CD14-positive monocyte (primary cell): Measurements from ENCODE around the gene TPGS1. TPM values are rescaled to one million over a fixed set of nuclear protein-coding genes. Genes with fewer than 3 reads are reported as not detected.
A peak's percentile ranks its signal among the peaks of the same experiment; 100 is the strongest.

Experiments
- DNase-seq, 3 donors: peaks; one replicate each; pipeline ENCODE4 v3.0.0-alpha.2; 2011 to 2022
- H2AFZ ChIP-seq: 2 replicates; pipeline ENCODE4 v1.6.0; 2012; ENCODE audit warnings: mild to moderate bottlenecking, low read depth, low read length, inconsistent platforms; ENCODE audit not compliant: insufficient read depth, poor library complexity, severe bottlenecking
- H3K27ac ChIP-seq, 2 donors: 1 replicate in 1 of 2; 2 replicates in 1 of 2; pipeline ENCODE4 v1.5.1; 2012 to 2013; ENCODE audit warnings: low read length in 2 of 2, control low read depth in 1 of 2, inconsistent platforms in 1 of 2, low read depth in 1 of 2, mild to moderate bottlenecking in 1 of 2
- H3K27me3 ChIP-seq, 2 donors: one replicate each; pipeline versions ENCODE4 v1.6.0 to v1.6.1; 2011 to 2013; ENCODE audit warnings: low read length in 2 of 2; ENCODE audit not compliant: control insufficient read depth in 2 of 2, insufficient read depth in 2 of 2
- H3K36me3 ChIP-seq, 2 donors: replicated peaks in 1 of 2; 1 replicate in 1 of 2; 2 replicates in 1 of 2; pipeline versions ENCODE4 v1.5.1 to v1.6.1; 2012 to 2013; ENCODE audit warnings: low read length in 2 of 2, control low read depth in 1 of 2, inconsistent platforms in 1 of 2, mild to moderate bottlenecking in 1 of 2; ENCODE audit not compliant: insufficient read depth in 2 of 2, control insufficient read depth in 1 of 2
- H3K4me1 ChIP-seq, 2 donors: 1 replicate in 1 of 2; 2 replicates in 1 of 2; pipeline versions ENCODE4 v1.5.1 to v1.6.1; 2012 to 2013; ENCODE audit warnings: low read length in 2 of 2, control low read depth in 1 of 2, inconsistent platforms in 1 of 2, mild to moderate bottlenecking in 1 of 2, moderate library complexity in 1 of 2; ENCODE audit not compliant: insufficient read depth in 2 of 2, control insufficient read depth in 1 of 2
- H3K4me2 ChIP-seq: replicated peaks from 2 replicates; pipeline ENCODE3; 2012; ENCODE audit warnings: low read length, moderate library complexity, mild to moderate bottlenecking; ENCODE audit not compliant: poor library complexity, severe bottlenecking; ENCODE audit errors: extremely low read depth
- H3K4me3 ChIP-seq, 3 experiments: fragments of 200-600 bp in 1 of 3; sonication (generic) in 1 of 3; replicated peaks in 1 of 3; 1 replicate in 2 of 3; 2 replicates in 1 of 3; pipeline ENCODE4 v1.5.1; 2011 to 2013; ENCODE audit warnings: low read length in 3 of 3, mild to moderate bottlenecking in 3 of 3, control low read depth in 2 of 3, low read depth in 2 of 3, inconsistent platforms in 1 of 3, moderate library complexity in 1 of 3
- H3K79me2 ChIP-seq: 2 replicates; pipeline ENCODE4 v1.6.0; 2012; ENCODE audit warnings: mild to moderate bottlenecking, control low read depth, inconsistent platforms, low read length, moderate library complexity; ENCODE audit not compliant: insufficient read depth
- H3K9ac ChIP-seq: 2 replicates; pipeline ENCODE4 v1.6.0; 2017; ENCODE audit warnings: low read length, mild to moderate bottlenecking; ENCODE audit not compliant: insufficient read depth, poor library complexity, severe bottlenecking
- H3K9me3 ChIP-seq, 2 donors: replicated peaks in 1 of 2; 1 replicate in 1 of 2; 2 replicates in 1 of 2; pipeline versions ENCODE4 v1.5.1 to v1.6.1; 2012 to 2013; ENCODE audit warnings: low read length in 2 of 2, control low read depth in 1 of 2; ENCODE audit not compliant: control insufficient read depth in 1 of 2, insufficient read depth in 1 of 2
- H4K20me1 ChIP-seq: 2 replicates; pipeline ENCODE4 v1.6.0; 2012; ENCODE audit warnings: mild to moderate bottlenecking, low read length, control low read depth, moderate library complexity; ENCODE audit not compliant: insufficient read depth
- H3K27ac Mint-ChIP-seq, 7 donors: one replicate each; pipeline ENCODE4 v1.8.0; 2020; ENCODE audit warnings: mild to moderate bottlenecking in 7 of 7, mixed read lengths in 7 of 7, moderate library complexity in 6 of 7, inconsistent platforms in 2 of 7
- H3K27me3 Mint-ChIP-seq, 3 donors: one replicate each; pipeline ENCODE4 v1.8.0; 2021 to 2022; ENCODE audit warnings: low read depth in 3 of 3, mild to moderate bottlenecking in 3 of 3, mixed read lengths in 3 of 3, moderate library complexity in 3 of 3, inconsistent platforms in 1 of 3
- H3K36me3 Mint-ChIP-seq, 2 donors: one replicate each; pipeline ENCODE4 v1.8.0; 2020; ENCODE audit warnings: mixed read lengths in 2 of 2, inconsistent platforms in 1 of 2, mild to moderate bottlenecking in 1 of 2
- H3K4me1 Mint-ChIP-seq: one replicate; pipeline ENCODE4 v1.8.0; 2020; ENCODE audit warnings: mild to moderate bottlenecking, mixed read lengths
- H3K4me3 Mint-ChIP-seq, 2 donors: one replicate each; pipeline ENCODE4 v1.8.0; 2020; ENCODE audit warnings: mild to moderate bottlenecking in 2 of 2, mixed read lengths in 2 of 2, moderate library complexity in 1 of 2
- H3K9me3 Mint-ChIP-seq, 7 donors: one replicate each; pipeline ENCODE4 v1.8.0; 2020 to 2022; ENCODE audit warnings: mixed read lengths in 7 of 7, mild to moderate bottlenecking in 6 of 7, moderate library complexity in 6 of 7, inconsistent platforms in 2 of 7
- WGBS: methylation state at CpG from one replicate; pipeline ENCODE4 v1.1.5; 2013; ENCODE audit warnings: missing lambda C conversion rate; ENCODE audit not compliant: insufficient coverage; 5-methylcytosine and 5-hydroxymethylcytosine counted together
- intact Hi-C, 2 donors: fragments of 100-400 bp; cut with micrococcal nuclease; formaldehyde crosslinking; loops; one replicate each; pipeline versions ENCODE4 v1.15.0 to v1.15.1; 2023
- polyA plus RNA-seq, 3 donors: library from polyadenylated mRNA; depleted of rRNA in 1 of 3; unstranded in 2 of 3; stranded (reverse) in 1 of 3; fragments of 300-500 nt in 2 of 3; fragments of >200 nt in 1 of 3; fragmentation: Illumina TruSeq in 2 of 3; gene quantifications; 1 replicate in 2 of 3; 2 replicates in 1 of 3; pipeline ENCODE4 v1.2.3, GENCODE V29; 2012 to 2021
- TF ChIP-seq, protein P1 (sequence below): fragments of 200-600 bp; IDR thresholded peaks from one replicate; pipeline ENCODE4 v1.8.0; 2022; ENCODE audit warnings: antibody characterized with exemption, mild to moderate bottlenecking

Gene TPGS1
- polyA plus RNA-seq, 3 donors: 9.2 to 48.1 (median 14.2) TPM

DNA sequence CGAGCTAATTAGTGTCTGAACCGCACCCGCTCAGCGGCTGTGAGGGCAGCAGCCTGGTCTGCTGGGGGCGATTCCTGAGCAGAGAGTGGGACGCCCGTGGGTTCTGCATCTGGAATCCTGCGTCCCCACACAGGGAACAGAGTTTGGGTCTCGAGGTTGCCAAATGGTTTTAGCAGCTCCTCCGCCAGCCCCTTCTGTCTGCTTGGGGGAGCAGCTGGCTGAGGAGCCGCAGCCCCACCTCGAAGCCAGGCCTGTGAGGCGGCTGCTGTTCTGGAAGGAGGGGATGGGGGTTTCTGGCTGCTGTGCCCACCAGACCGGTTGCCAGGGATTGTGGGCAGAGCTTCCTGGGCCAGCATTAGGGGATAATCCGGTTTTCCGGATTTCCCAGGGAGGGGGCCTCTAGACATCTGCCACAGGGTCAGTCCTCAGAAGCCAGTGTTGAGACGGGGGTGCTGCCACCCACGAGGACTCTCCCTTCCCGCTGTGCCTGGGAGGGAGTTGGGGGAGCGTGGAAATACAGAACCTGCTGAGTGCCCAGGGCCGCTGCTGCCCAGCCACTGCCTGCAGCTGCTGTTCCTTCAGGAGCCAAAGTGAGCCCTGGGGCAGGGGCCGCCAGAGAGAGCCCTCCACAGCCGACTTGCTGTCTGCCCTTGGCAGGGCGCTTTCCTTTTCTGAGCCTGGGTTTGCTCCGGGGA is 26.2 kb downstream of the TPGS1 start:
- H3K4me2 ChIP-seq: peak overlapping the region; percentile 91
- peaks cover 0 to 3% (median under 1%) of the 10 kb centered on the region in 7 donors for H3K9me3 Mint-ChIP-seq
- intact Hi-C loops: loop anchor here (2.0 to 10.0 kb wide), 3 partner anchors 37 to 101 kb away; partner anchors contain the start of genes BSG (in 1 of the 2), FGF22 (in 1 of the 2) and POLRMT (in 1 of the 2)
- H4K20me1 ChIP-seq: peaks cover 61% of the 10 kb centered on the region
- no peaks in the 10 kb centered on the region for H3K27me3 ChIP-seq
- peaks cover 17 to 30% of the 10 kb centered on the region in 2 donors for H3K36me3 Mint-ChIP-seq
- H3K4me3 ChIP-seq: peak overlapping the region; percentile 82 to 93 (median 91)
- peaks cover 24 to 27% of the 10 kb centered on the region in 2 donors for H3K4me1 ChIP-seq
- H3K36me3 ChIP-seq: peaks cover 26 to 33% of the 10 kb centered on the region in 2 donors
- no peaks in the 10 kb centered on the region for H3K9me3 ChIP-seq
- no peak for DNase-seq
- peak overlapping the region; percentile 66 to 98 (median 95) for H3K27ac Mint-ChIP-seq
- WGBS: 59% methylated on average over 23 of the region's 25 CpGs
- TF ChIP-seq, protein P1, sequence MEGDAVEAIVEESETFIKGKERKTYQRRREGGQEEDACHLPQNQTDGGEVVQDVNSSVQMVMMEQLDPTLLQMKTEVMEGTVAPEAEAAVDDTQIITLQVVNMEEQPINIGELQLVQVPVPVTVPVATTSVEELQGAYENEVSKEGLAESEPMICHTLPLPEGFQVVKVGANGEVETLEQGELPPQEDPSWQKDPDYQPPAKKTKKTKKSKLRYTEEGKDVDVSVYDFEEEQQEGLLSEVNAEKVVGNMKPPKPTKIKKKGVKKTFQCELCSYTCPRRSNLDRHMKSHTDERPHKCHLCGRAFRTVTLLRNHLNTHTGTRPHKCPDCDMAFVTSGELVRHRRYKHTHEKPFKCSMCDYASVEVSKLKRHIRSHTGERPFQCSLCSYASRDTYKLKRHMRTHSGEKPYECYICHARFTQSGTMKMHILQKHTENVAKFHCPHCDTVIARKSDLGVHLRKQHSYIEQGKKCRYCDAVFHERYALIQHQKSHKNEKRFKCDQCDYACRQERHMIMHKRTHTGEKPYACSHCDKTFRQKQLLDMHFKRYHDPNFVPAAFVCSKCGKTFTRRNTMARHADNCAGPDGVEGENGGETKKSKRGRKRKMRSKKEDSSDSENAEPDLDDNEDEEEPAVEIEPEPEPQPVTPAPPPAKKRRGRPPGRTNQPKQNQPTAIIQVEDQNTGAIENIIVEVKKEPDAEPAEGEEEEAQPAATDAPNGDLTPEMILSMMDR: no peak
- H3K27me3 Mint-ChIP-seq: peaks cover 0 to 2% (median 1%) of the 10 kb centered on the region in 3 donors
- H3K79me2 ChIP-seq: peaks cover 41% of the 10 kb centered on the region
- H3K27ac ChIP-seq: peak overlapping the region; percentile 64 to 90
- peaks cover 21% of the 10 kb centered on the region for H3K4me1 Mint-ChIP-seq
- peak overlapping the region; percentile 35 for H2AFZ ChIP-seq
- peak overlapping the region; percentile 88 to 92 for H3K4me3 Mint-ChIP-seq
- H3K9ac ChIP-seq: peak overlapping the region; percentile 90

DNA sequence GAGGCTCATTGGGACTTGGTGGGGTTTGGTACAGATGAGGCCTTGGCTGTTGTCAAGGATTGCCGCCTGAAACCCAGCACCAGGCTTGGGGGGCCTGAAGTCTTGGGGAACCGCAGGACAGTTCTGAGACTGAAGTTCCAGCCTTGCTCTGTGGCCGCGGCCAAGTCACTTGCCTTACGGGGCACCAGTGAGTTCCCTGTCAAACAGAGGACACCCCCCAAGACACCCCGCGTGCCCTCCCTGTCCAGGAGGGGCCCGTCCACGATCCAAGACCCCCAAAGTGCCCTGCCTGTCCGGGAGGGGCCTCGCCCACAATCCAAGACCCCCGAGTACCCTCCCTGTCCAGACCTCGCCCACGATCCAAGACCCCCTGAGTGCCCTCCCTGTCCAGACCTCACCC is 26.8 kb downstream of the TPGS1 start:
- H3K4me2 ChIP-seq: peak overlapping the region; percentile 91
- no peak overlapping the region for H2AFZ ChIP-seq
- TF ChIP-seq, protein P1: no peak
- H3K79me2 ChIP-seq: peaks cover 41% of the 10 kb centered on the region
- peaks cover 21% of the 10 kb centered on the region for H3K4me1 Mint-ChIP-seq
- H3K9ac ChIP-seq: peak overlapping the region; percentile 90
- DNase-seq: no peak
- peak overlapping the region in 3 of 7 donors; percentile 75 to 92 (median 89) for H3K27ac Mint-ChIP-seq
- peaks cover 67% of the 10 kb centered on the region for H4K20me1 ChIP-seq
- H3K4me3 Mint-ChIP-seq: peak overlapping the region in 1 of 2 donors; percentile 30
- H3K36me3 Mint-ChIP-seq: peaks cover 22 to 36% of the 10 kb centered on the region in 2 donors
- WGBS: 91% methylated on average over 7 of the region's 14 CpGs
- peak overlapping the region; percentile 64 to 90 for H3K27ac ChIP-seq
- H3K4me1 ChIP-seq: peaks cover 24 to 27% of the 10 kb centered on the region in 2 donors
- H3K27me3 ChIP-seq: no peaks in the 10 kb centered on the region
- no peaks in the 10 kb centered on the region for H3K9me3 ChIP-seq
- peak overlapping the region in 1 of 3 experiments; percentile 91 for H3K4me3 ChIP-seq
- peaks cover 32 to 39% of the 10 kb centered on the region in 2 donors for H3K36me3 ChIP-seq
- peaks cover 0 to 2% (median 1%) of the 10 kb centered on the region in 3 donors for H3K27me3 Mint-ChIP-seq
- H3K9me3 Mint-ChIP-seq: no peaks in the 10 kb centered on the region
- intact Hi-C loops: loop anchor here in 1 of 2 donors (5.0 to 10.0 kb wide), 2 partner anchors 38 to 101 kb away; partner anchors contain the start of genes BSG, FGF22 and POLRMT
